ENCODE measurements around the gene CGAS. TPM values are rescaled to one million over a fixed set of nuclear protein-coding genes. Genes with fewer than 3 reads are reported as not detected.
A peak's percentile ranks its signal among the peaks of the same experiment; 100 is the strongest.
"Not testable (repeated sequence)": the region's sequence is repeated elsewhere in the genome, so short reads cannot be mapped to it uniquely, and the experiment has no call there.

The CGAS gene
- total RNA-seq, 2 donors from 2014 or later, result 3.1 to 3.4 TPM

DNA sequence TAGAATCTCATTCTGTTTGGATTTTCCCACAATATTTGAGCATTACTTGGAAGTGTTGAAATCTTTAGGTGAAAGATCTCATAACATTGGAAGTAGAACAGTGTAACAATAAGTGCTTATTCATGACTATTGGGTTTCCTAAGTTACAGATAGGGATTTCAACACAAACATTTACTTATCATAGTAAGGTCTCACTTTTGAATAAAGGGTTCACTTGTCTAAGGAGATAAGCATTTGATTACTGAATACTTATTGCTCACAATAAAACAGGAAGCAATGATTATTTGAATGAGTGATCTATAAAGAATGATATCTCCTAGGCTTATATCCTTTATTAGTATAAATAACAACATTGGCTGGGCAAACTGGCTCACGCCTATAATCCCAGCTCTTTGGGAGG lies 42.7 kb downstream of the CGAS start:
- WGBS, result 89% methylated on average over 1 of the region's 1 CpG
- Histone ChIP-seq H3K36me3 (no peaks in the 10 kb centered on the region), H3K4me1 (replicated peaks) (no peaks in the 10 kb centered on the region), H3K27me3 (replicated peaks; ENCODE audit: insufficient read depth) (no peaks in the 10 kb centered on the region), H3K9me3 (no peaks in the 10 kb centered on the region), H3K4me3 (no peak overlapping the region), H3K27ac (no peak overlapping the region)
- intact Hi-C loops (cut with DNase I), result no loop called here
- no peak for DNase-seq (ENCODE audit: low spot score)
- no peak for TF ChIP-seq POLR2AphosphoS5 (IDR thresholded peaks at IDR 0.05)
- TF ChIP-seq, protein P1, sequence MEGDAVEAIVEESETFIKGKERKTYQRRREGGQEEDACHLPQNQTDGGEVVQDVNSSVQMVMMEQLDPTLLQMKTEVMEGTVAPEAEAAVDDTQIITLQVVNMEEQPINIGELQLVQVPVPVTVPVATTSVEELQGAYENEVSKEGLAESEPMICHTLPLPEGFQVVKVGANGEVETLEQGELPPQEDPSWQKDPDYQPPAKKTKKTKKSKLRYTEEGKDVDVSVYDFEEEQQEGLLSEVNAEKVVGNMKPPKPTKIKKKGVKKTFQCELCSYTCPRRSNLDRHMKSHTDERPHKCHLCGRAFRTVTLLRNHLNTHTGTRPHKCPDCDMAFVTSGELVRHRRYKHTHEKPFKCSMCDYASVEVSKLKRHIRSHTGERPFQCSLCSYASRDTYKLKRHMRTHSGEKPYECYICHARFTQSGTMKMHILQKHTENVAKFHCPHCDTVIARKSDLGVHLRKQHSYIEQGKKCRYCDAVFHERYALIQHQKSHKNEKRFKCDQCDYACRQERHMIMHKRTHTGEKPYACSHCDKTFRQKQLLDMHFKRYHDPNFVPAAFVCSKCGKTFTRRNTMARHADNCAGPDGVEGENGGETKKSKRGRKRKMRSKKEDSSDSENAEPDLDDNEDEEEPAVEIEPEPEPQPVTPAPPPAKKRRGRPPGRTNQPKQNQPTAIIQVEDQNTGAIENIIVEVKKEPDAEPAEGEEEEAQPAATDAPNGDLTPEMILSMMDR (IDR thresholded peaks at IDR 0.05), result no peak
- TF ChIP-seq POLR2A (IDR thresholded peaks at IDR 0.05), result no peak

DNA sequence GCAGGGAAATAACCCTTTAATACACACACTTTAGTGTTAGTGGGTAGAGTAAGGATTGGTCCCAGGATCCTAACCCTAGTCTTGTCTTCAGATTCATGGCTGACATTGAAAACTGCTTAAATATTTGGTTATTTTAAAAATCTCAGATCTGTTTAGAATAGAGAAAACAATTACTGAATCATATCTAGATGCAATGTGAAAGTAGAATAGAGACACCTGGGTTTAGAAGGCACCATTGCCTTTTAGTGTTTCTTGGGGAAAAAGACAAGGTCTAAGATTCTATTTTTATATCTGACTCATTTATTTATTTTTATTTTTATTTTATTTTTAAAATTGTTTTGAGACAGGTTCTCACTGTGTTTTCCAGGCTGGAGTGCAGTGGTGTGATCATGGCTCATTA lies 51.4 kb downstream of the CGAS start:
- H3K9me3 ChIP-seq, result no peaks in the 10 kb centered on the region
- no peak overlapping the region for H3K4me3 ChIP-seq
- H3K36me3 ChIP-seq, result no peaks in the 10 kb centered on the region
- no peaks in the 10 kb centered on the region for H3K4me1 ChIP-seq (replicated peaks)
- intact Hi-C loops (cut with DNase I), result no loop called here
- TF ChIP-seq POLR2AphosphoS5 (IDR thresholded peaks at IDR 0.05), result no peak
- TF ChIP-seq, protein P1 (IDR thresholded peaks at IDR 0.05), result no peak
- no peak for TF ChIP-seq POLR2A (IDR thresholded peaks at IDR 0.05)
- no peak overlapping the region for H3K27ac ChIP-seq
- no peak for DNase-seq (ENCODE audit: low spot score)
- no peaks in the 10 kb centered on the region for H3K27me3 ChIP-seq (replicated peaks; ENCODE audit: insufficient read depth)

DNA sequence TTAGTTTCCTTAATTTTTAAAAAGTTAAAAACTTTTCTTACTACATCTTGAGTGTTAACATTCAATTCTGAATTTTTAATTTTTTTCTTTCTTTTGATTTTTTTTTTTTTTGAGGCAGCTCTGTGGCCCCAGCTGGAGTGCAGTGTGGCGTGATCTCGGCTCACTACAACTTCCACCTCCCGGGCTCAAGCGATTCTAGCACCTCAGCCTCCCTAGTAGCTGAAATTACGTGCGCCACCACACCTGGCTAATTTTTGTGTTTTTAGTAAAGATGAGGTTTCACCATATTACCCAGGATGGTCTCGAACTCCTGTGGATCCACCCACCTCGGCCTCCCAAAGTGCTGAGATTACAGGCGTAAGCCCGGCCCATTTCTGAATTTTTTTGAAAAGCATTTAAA lies 56.2 kb downstream of the CGAS start:
- Histone ChIP-seq H3K27me3 (replicated peaks; ENCODE audit: insufficient read depth) (no peaks in the 10 kb centered on the region), H3K9me3 (no peaks in the 10 kb centered on the region), H3K4me3 (no peak overlapping the region), H3K4me1 (replicated peaks) (no peaks in the 10 kb centered on the region), H3K27ac (no peak overlapping the region), H3K36me3 (no peaks in the 10 kb centered on the region)
- WGBS, result 91% methylated on average over 10 of the region's 10 CpGs
- TF ChIP-seq POLR2AphosphoS5 (IDR thresholded peaks at IDR 0.05) (no peak), POLR2A (IDR thresholded peaks at IDR 0.05) (no peak)
- TF ChIP-seq, protein P1 (IDR thresholded peaks at IDR 0.05), result no peak
- DNase-seq (ENCODE audit: low spot score), result no peak
- intact Hi-C loops (cut with DNase I), result no loop called here

DNA sequence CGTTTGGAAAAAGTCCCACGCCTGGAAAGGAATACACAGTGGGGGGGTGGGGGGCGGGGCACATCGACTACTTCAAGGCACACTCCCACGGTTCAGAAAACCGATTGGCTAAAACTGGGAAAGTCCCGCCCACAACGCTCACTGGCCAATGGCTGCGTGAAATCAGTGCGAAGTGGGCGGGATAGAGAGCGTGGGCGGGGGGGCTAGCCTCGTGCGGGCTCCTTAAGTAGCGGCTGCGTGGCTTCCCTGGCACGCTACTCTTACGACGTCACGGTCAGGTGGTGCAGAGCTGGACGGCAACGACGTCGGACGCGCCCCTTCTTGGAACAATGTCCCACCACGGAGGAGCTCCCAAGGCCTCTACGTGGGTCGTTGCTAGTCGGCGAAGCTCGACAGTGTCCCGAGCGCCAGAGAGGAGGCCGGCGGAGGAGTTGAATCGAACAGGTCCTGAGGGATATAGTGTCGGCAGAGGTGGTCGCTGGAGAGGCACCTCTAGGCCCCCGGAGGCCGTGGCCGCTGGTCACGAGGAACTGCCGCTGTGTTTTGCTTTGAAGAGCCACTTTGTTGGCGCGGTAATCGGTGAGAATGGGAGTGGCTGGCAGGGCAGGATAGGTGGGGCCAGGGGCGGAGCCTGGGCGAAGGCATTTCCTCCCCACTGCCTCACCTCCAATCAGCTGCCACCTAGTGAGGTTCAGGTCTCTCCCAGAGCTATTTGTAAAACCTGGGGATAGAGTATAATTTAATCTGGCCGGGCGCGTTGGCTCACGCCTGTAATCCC lies 57.3 kb downstream of the CGAS start, which contains the start of gene DDX43:
TSS of gene DDX43 (plus strand) at position 252 of the 778 bp plus-strand sequence. CDS start at position 330, 78 bp downstream.
- DNase-seq (ENCODE audit: low spot score), result peak; percentile 10
- 77% methylated on average over 54 of the region's 54 CpGs for WGBS
- TF ChIP-seq POLR2AphosphoS5 (IDR thresholded peaks at IDR 0.05) (no peak), POLR2A (IDR thresholded peaks at IDR 0.05) (no peak)
- TF ChIP-seq, protein P1 (IDR thresholded peaks at IDR 0.05), result no peak
- no peak within 1 kb of the TSS for H3K27ac ChIP-seq
- peak within 1 kb of the TSS; percentile 9 to 24 for H3K4me3 ChIP-seq
- no peaks in the 10 kb centered on the region for H3K27me3 ChIP-seq (replicated peaks; ENCODE audit: insufficient read depth)
- no peaks in the 10 kb centered on the region for H3K9me3 ChIP-seq
- H3K36me3 ChIP-seq, result no peaks in the 10 kb centered on the region
- no peaks in the 10 kb centered on the region for H3K4me1 ChIP-seq (replicated peaks)
- intact Hi-C loops (cut with DNase I), result no loop called here

DNA sequence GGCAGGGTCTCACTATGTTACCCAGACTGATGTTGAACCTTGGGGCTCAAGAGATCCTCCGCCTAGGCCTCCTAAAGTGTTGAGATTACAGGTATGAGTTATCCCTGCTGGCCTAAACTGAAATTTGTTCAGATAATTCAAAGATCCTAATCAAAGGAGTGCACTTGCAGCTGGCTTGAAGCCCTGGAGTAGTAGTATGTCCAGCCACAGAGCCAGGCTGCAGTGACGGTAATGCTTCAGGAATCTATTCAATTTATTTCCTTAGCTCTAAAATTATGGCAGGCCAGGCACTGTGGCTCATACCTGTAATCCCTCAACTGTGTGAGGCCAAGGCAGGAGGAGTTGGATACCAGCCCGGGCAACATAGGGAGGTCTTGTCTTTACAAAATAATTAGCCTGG lies 58.8 kb downstream of the CGAS start:
- Histone ChIP-seq H3K27ac (no peak overlapping the region), H3K36me3 (no peaks in the 10 kb centered on the region), H3K4me1 (replicated peaks) (no peaks in the 10 kb centered on the region), H3K4me3 (no peak overlapping the region), H3K9me3 (no peaks in the 10 kb centered on the region), H3K27me3 (replicated peaks; ENCODE audit: insufficient read depth) (no peaks in the 10 kb centered on the region)
- 83% methylated on average over 2 of the region's 3 CpGs for WGBS
- no peak for TF ChIP-seq POLR2AphosphoS5 (IDR thresholded peaks at IDR 0.05)
- no peak for TF ChIP-seq POLR2A (IDR thresholded peaks at IDR 0.05)
- TF ChIP-seq, protein P1 (IDR thresholded peaks at IDR 0.05), result no peak
- intact Hi-C loops (cut with DNase I), result no loop called here
- no peak for DNase-seq (ENCODE audit: low spot score)

DNA sequence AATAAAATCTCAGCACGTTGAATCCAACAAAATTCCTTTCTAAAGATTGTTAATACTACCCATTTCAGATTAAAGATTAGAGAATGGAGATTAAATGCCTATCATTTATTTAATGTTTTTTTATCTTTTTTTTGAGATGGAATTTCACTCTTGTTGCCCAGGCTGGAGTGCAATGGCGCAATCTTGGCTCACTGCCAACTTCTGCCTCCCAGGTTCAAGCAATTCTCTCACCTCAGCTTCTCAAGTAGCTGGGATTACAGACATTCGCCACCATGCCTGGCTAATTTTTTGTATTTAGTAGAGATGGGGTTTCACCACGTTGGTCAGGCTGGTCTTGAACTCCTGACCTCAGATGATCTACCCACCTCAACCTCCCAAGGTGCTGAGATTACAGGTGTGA lies 59.9 kb downstream of the CGAS start:
- H3K4me3 ChIP-seq; H3K36me3 ChIP-seq; H3K9me3 ChIP-seq; DNase-seq (ENCODE audit: low spot score); H3K4me1 ChIP-seq (replicated peaks); H3K27ac ChIP-seq; H3K27me3 ChIP-seq (replicated peaks; ENCODE audit: insufficient read depth); intact Hi-C loops (cut with DNase I): not testable (repeated sequence)
- WGBS, result 68% methylated on average over 4 of the region's 4 CpGs
